AG09309 (cell line): ENCODE results near the gene ZBTB46.
"Not testable (repeated sequence)": the region's sequence is repeated elsewhere in the genome, so short reads cannot be mapped to it uniquely, and the experiment has no call there.

Source experiments
- DNase-seq: peaks from one replicate; pipeline ENCODE4 v3.0.0-alpha.2; 2010; ENCODE audit warnings: low read depth
- H3K4me3 ChIP-seq: 2 replicates; pipeline ENCODE4 v1.5.1; 2011; ENCODE audit warnings: mild to moderate bottlenecking, low read depth, low read length, moderate library complexity; ENCODE audit not compliant: control insufficient read depth
- TF ChIP-seq, protein P1 (sequence below): IDR thresholded peaks from 2 replicates; pipeline ENCODE4 v1.5.1; 2011; ENCODE audit warnings: mild to moderate bottlenecking, low read depth, low read length, inconsistent platforms; ENCODE audit not compliant: insufficient read depth, control insufficient read depth; ENCODE audit errors: missing control alignments

Gene ZBTB46

DNA sequence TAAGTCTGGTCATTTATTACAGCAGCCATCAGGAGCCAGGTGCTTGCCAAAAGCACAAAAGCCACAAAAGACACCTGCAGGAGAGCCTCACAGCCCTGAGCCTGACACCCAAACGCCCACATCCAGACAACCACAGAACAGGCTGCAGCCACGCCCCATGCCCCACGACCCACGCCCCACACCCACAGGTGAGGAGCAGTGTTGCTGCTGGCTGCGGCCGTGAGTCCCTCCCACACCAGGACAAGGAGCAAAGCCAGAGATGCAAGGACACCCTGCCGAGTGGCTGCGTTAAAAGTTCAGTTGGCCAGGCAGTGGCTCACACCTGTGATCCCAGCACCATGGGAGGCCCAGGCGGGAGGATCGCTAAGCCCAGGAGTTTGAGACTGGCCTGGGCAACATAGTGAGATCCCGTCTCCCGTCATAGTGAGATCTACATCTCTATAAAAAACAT lies 48.5 kb downstream of the ZBTB46 start:
- no peak overlapping the region for H3K4me3 ChIP-seq
- DNase-seq: no peak
- TF ChIP-seq, protein P1, sequence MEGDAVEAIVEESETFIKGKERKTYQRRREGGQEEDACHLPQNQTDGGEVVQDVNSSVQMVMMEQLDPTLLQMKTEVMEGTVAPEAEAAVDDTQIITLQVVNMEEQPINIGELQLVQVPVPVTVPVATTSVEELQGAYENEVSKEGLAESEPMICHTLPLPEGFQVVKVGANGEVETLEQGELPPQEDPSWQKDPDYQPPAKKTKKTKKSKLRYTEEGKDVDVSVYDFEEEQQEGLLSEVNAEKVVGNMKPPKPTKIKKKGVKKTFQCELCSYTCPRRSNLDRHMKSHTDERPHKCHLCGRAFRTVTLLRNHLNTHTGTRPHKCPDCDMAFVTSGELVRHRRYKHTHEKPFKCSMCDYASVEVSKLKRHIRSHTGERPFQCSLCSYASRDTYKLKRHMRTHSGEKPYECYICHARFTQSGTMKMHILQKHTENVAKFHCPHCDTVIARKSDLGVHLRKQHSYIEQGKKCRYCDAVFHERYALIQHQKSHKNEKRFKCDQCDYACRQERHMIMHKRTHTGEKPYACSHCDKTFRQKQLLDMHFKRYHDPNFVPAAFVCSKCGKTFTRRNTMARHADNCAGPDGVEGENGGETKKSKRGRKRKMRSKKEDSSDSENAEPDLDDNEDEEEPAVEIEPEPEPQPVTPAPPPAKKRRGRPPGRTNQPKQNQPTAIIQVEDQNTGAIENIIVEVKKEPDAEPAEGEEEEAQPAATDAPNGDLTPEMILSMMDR: no peak

DNA sequence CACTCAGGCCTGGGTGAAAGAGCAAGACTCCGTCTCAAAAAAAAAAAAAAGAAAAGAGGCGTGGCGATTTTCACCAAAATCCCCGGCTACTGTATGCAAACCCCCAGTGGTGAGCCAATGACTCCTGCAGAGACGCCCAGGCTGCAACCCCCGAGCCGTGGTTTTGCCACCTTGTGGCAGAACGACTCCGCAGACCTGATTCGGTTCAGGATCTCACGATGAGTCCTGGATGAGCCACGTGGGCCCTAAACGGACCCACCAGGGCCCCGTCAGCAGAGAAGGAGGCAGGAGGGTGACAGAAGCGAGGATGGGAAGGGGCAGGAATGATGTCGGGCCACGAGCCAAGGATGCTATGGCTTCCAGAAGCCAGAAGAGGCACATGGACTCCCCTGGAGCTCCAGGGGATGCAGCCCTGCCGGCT lies 49.0 kb downstream of the ZBTB46 start:
- TF ChIP-seq, protein P1: no peak
- no peak for DNase-seq

DNA sequence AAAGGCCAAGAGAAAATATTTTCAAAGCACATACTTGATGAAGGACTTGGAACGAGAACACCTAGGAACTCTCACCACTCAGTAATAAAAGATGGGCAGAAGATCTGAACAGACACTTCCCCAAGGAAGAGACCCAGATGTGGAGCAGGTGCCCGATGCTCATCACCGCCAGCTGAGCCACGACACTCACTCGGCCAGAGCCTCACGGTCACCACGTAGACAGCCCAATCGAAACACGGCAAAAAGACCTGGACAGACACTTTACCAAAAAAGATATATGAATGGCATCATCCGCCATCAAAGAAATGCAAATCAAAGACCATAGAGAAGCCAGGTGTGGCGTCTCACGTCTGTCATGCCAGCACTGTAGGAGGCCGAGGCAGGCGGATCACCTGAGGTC lies 49.9 kb downstream of the ZBTB46 start:
- TF ChIP-seq, protein P1: no peak
- DNase-seq: no peak
- no peak overlapping the region for H3K4me3 ChIP-seq

More for the DNA sequence above, 49.0 kb downstream of the ZBTB46 start:
- no peak overlapping the region for H3K4me3 ChIP-seq

DNA sequence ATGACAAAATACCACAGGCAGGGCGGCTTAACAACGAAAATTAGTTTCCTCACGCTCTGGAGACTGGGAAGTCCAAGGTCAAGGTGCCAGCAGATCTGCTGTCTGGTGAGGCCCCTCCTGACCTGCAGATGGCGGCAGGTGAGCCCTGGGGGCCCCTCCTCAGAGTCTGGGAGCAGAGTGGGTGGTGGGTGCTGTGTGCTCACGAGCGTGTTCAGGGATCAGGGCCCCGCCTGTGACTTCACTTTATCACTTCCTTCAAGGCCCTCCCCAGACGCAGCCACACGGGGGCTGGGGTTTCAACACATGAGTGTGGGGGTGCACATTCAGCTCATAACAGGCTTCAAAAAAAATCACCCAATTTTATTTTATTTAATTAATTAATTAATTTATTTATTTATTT lies 52.2 kb downstream of the ZBTB46 start:
- DNase-seq: no peak
- TF ChIP-seq, protein P1: no peak
- no peak overlapping the region for H3K4me3 ChIP-seq

DNA sequence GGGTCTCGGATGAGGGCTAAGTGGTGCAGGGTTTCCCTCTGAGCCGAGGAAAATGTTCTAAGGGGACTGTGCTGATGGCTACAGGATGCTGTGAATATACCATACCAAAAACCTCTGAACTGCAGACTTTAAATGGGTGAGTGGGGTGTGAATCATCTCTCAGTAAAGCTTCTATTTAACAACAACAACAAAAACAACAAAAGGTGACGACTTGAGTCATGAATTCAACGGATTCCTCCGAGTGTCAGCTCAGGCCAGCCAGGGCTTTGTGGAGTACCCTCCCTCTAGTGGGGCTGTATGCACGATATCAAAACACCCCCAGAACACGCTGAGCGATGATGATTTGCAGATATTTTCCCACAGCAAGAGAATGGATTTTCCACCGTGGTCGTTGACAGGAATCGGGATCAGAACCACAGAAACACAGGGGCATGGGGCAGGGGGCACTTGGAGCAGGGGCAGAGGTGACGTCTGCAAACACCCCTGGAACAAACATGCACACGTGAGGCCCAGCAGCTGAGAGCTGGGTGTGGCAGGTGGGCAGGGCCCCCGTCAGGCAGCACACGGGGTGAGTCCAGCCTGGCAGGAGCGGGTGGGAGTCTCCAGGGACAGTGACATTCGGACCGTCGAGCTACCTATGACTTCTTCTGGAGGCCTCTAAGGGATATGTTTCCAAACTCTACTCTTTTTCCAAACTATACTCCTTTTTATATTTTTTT lies 52.9 kb downstream of the ZBTB46 start:
- no peak for DNase-seq
- TF ChIP-seq, protein P1: no peak
- H3K4me3 ChIP-seq: no peak overlapping the region

DNA sequence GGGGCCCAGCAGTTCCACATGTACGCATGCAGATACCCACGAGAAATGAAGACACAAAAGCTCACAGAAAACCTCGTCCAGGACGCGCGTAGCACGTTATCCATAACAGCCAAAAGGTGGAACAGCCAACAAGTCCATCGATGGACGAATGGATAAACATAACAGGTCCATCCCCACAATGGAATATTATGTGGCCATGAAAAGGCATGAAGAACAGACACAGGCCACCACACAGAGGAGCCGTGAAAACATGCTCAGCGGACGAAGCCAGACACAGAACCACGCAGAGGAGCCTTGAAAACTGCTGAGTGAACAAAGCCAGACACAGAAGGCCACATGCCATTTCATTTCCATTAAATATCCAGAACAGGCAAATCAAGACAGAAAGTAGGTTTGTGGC lies 53.5 kb downstream of the ZBTB46 start:
- no peak for DNase-seq
- TF ChIP-seq, protein P1: no peak
- no peak overlapping the region for H3K4me3 ChIP-seq

DNA sequence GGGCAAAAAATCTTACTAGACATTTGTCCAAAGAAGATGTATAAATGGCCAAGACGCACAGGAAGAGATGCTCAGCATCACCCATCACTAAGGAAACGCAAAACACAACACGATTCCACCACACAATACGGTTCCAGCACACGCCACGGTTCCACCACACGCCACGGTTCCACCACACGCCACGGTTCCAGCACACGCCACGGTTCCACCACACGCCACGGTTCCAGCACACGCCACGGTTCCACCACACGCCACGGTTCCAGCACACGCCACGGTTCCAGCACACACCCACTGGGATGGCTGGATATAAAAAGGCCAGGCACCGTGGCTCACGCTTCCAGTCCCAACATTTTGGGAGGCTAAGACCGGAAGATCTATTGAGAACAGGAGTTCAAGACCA lies 54.2 kb downstream of the ZBTB46 start:
- not testable (repeated sequence) for H3K4me3 ChIP-seq, DNase-seq
